Loucy (cell line): ENCODE results near the gene FTCD.
"Not testable (repeated sequence)": the region's sequence is repeated elsewhere in the genome, so short reads cannot be mapped to it uniquely, and the experiment has no call there.

Source experiments
- H2AFZ ChIP-seq: fragments of 200-600 bp; sonication (generic); 2 replicates; pipeline ENCODE4 v1.6.0; 2016; ENCODE audit warnings: antibody characterized with exemption, mild to moderate bottlenecking, low read length, moderate library complexity
- H3F3A ChIP-seq: fragments of 200-600 bp; 2 replicates; pipeline ENCODE4 v1.6.0; 2016; ENCODE audit warnings: antibody characterized with exemption, low read depth, mild to moderate bottlenecking
- H3K27me3 ChIP-seq: fragments of 200-600 bp; sonication (generic); 2 replicates; pipeline ENCODE4 v1.6.1; 2014; ENCODE audit warnings: low read length, mild to moderate bottlenecking; ENCODE audit not compliant: insufficient read depth, poor library complexity, severe bottlenecking
- H3K36me3 ChIP-seq: fragments of 200-600 bp; sonication (generic); 2 replicates; pipeline ENCODE4 v1.6.1; 2016; ENCODE audit warnings: low read length; ENCODE audit not compliant: insufficient read depth
- H3K4me1 ChIP-seq: fragments of 200-600 bp; sonication (generic); 2 replicates; pipeline ENCODE4 v1.5.1; 2014; ENCODE audit warnings: low read length, mild to moderate bottlenecking; ENCODE audit not compliant: insufficient read depth, poor library complexity, severe bottlenecking
- H3K4me2 ChIP-seq: fragments of 200-600 bp; sonication (generic); 2 replicates; pipeline ENCODE4 v1.6.0; 2014; ENCODE audit warnings: antibody characterized with exemption, low read length, low read depth, mild to moderate bottlenecking; ENCODE audit not compliant: poor library complexity, severe bottlenecking
- H3K4me3 ChIP-seq: fragments of 200-600 bp; sonication (generic); 2 replicates; pipeline ENCODE4 v1.5.1; 2014; ENCODE audit warnings: low read length, mild to moderate bottlenecking, mixed read lengths; ENCODE audit not compliant: poor library complexity, severe bottlenecking
- H3K79me2 ChIP-seq: fragments of 200-600 bp; sonication (generic); 2 replicates; pipeline ENCODE4 v1.6.1; 2014; ENCODE audit warnings: low read length; ENCODE audit not compliant: insufficient read depth
- H3K9ac ChIP-seq: fragments of 200-600 bp; sonication (generic); 2 replicates; pipeline ENCODE4 v1.6.0; 2014; ENCODE audit warnings: mild to moderate bottlenecking, low read depth, low read length, moderate library complexity; ENCODE audit not compliant: poor library complexity, severe bottlenecking
- H3K9me2 ChIP-seq: fragments of 200-600 bp; sonication (generic); replicated peaks from 2 replicates; pipeline ENCODE4 v1.6.1; 2016; ENCODE audit warnings: low read depth, low read length, mixed read lengths
- H3K9me3 ChIP-seq: fragments of 200-600 bp; sonication (generic); 2 replicates; pipeline ENCODE4 v1.6.1; 2014; ENCODE audit warnings: mild to moderate bottlenecking, antibody characterized with exemption, low read length, low read depth; ENCODE audit not compliant: insufficient read depth
- H4K20me1 ChIP-seq: fragments of 200-600 bp; sonication (generic); 2 replicates; pipeline ENCODE4 v1.6.0; 2014; ENCODE audit warnings: antibody characterized with exemption, low read length, mild to moderate bottlenecking; ENCODE audit not compliant: insufficient read depth, poor library complexity, severe bottlenecking
- CTCF ChIP-seq: fragments of 200-600 bp; sonication (generic); conservative IDR thresholded peaks from 2 replicates; pipeline ENCODE4 v1.5.1; 2014; ENCODE audit warnings: mild to moderate bottlenecking, antibody characterized with exemption, low read length
- EZH2phosphoT487 ChIP-seq: fragments of 200-600 bp; IDR thresholded peaks from 2 replicates; pipeline ENCODE4 v1.6.1; 2018; ENCODE audit warnings: antibody characterized with exemption, mild to moderate bottlenecking, moderate library complexity, borderline replicate concordance

The FTCD gene

GRCh38 chr21:46202592-46203202 lies 47.3 kb upstream of the FTCD start:
- H3F3A ChIP-seq: no peaks in the 10 kb centered on the region
- TF ChIP-seq CTCF (no peak), EZH2phosphoT487 (no peak)
- H3K79me2 ChIP-seq: no peaks in the 10 kb centered on the region
- H3K27me3 ChIP-seq: no peaks in the 10 kb centered on the region
- H3K36me3 ChIP-seq: peaks cover 55% of the 10 kb centered on the region; the same call in 1 of the 2 replicates
- H3K4me2 ChIP-seq: no peak overlapping the region
- no peak overlapping the region for H3K9ac ChIP-seq
- H3K4me3 ChIP-seq: no peak overlapping the region
- H3K9me2 ChIP-seq: no peaks in the 10 kb centered on the region
- no peaks in the 10 kb centered on the region for H3K4me1 ChIP-seq
- 0 out of 2 replicates have a peak, but pooled peaks cover 3% of the 10 kb centered on the region for H3K9me3 ChIP-seq
- no peak overlapping the region for H2AFZ ChIP-seq
- no peaks in the 10 kb centered on the region for H4K20me1 ChIP-seq

- not testable (repeated sequence) for H3K79me2 ChIP-seq, H3K9ac ChIP-seq, H2AFZ ChIP-seq, H4K20me1 ChIP-seq, H3K4me2 ChIP-seq, H3K9me3 ChIP-seq, H3K9me2 ChIP-seq, H3K4me3 ChIP-seq, H3F3A ChIP-seq, H3K4me1 ChIP-seq, H3K27me3 ChIP-seq
- H3K36me3 ChIP-seq: peaks cover 54% of the 10 kb centered on the region; the same call in 1 of the 2 replicates
Observed at GRCh38 chr21:46200877-46201803, 45.8 kb upstream of the FTCD start.

GRCh38 chr21:46199436-46200373 lies 44.3 kb upstream of the FTCD start:
- peaks cover 54% of the 10 kb centered on the region; the same call in 1 of the 2 replicates for H3K36me3 ChIP-seq
- no peak overlapping the region for H3K4me3 ChIP-seq
- 0 out of 2 replicates have a peak, but pooled peaks cover 3% of the 10 kb centered on the region for H3K9me3 ChIP-seq
- H3K9me2 ChIP-seq: no peaks in the 10 kb centered on the region
- no peaks in the 10 kb centered on the region for H3K79me2 ChIP-seq
- H2AFZ ChIP-seq: no peak overlapping the region
- TF ChIP-seq EZH2phosphoT487: no peak
- TF ChIP-seq CTCF: no peak
- H3K4me1 ChIP-seq: no peaks in the 10 kb centered on the region
- no peaks in the 10 kb centered on the region for H4K20me1 ChIP-seq
- H3K9ac ChIP-seq: no peak overlapping the region
- no peak overlapping the region for H3K4me2 ChIP-seq
- no peaks in the 10 kb centered on the region for H3F3A ChIP-seq
- no peaks in the 10 kb centered on the region for H3K27me3 ChIP-seq
